IPS DF 6.9 (cell line): ENCODE data around the gene AP1G1.

Source experiments
- DNase-seq: peaks from one replicate; pipeline ENCODE4 v3.0.0-alpha.2; 2013; ENCODE audit warnings: low read depth, low spot score
- H3K27ac ChIP-seq: one replicate; pipeline ENCODE4 v1.5.1; 2013; ENCODE audit warnings: low read length, control low read depth
- H3K27me3 ChIP-seq: 2 replicates; pipeline ENCODE4 v1.6.1; 2013; ENCODE audit warnings: mild to moderate bottlenecking, low read length; ENCODE audit not compliant: control insufficient read depth, insufficient read depth
- H3K36me3 ChIP-seq: 2 replicates; pipeline ENCODE4 v1.6.1; 2013; ENCODE audit warnings: low read length; ENCODE audit not compliant: control insufficient read depth, insufficient read depth
- H3K4me1 ChIP-seq: 2 replicates; pipeline ENCODE4 v1.6.1; 2013; ENCODE audit warnings: low read length; ENCODE audit not compliant: control insufficient read depth, insufficient read depth
- H3K4me3 ChIP-seq: 2 replicates; pipeline ENCODE4 v1.5.1; 2013; ENCODE audit warnings: mild to moderate bottlenecking, low read length
- H3K9me3 ChIP-seq: 2 replicates; pipeline ENCODE4 v1.6.1; 2013; ENCODE audit warnings: low read length, inconsistent platforms; ENCODE audit not compliant: control insufficient read depth, insufficient read depth
- WGBS: extraction: QIAGEN DNeasy Blood & Tissue Kit; methylation state at CpG from one replicate; pipeline ENCODE4 v1.1.7; 2013; ENCODE audit warnings: mixed read lengths, missing lambda C conversion rate; ENCODE audit not compliant: insufficient read length, insufficient coverage; 5-methylcytosine and 5-hydroxymethylcytosine counted together

AP1G1 gene

GRCh38 chr16:71784093-71784492, 24.5 kb downstream of the AP1G1 start:
- peaks cover 3% of the 10 kb centered on the region; the same call in 1 of the 2 replicates for H3K36me3 ChIP-seq
- H3K27me3 ChIP-seq, result no peaks in the 10 kb centered on the region
- no peaks in the 10 kb centered on the region for H3K9me3 ChIP-seq
- H3K27ac ChIP-seq, result no peak overlapping the region
- WGBS, result no CpG with 5 or more reads among the region's 2 CpGs
- no peaks in the 10 kb centered on the region for H3K4me1 ChIP-seq
- no peak overlapping the region for H3K4me3 ChIP-seq
- DNase-seq, result no peak

- Histone ChIP-seq H3K27ac (no peak overlapping the region), H3K36me3 (0 out of 2 replicates have a peak, but pooled peaks cover 3% of the 10 kb centered on the region), H3K4me1 (no peaks in the 10 kb centered on the region), H3K9me3 (no peaks in the 10 kb centered on the region), H3K4me3 (no peak overlapping the region), H3K27me3 (no peaks in the 10 kb centered on the region)
- WGBS, result no CpG with 5 or more reads among the region's 3 CpGs
- no peak for DNase-seq
Measured at GRCh38 chr16:71781741-71782140, 26.9 kb downstream of the AP1G1 start.

- no CpG with 5 or more reads among the region's 6 CpGs for WGBS
- Histone ChIP-seq H3K36me3 (0 out of 2 replicates have a peak, but pooled peaks cover 3% of the 10 kb centered on the region), H3K27ac (no peak overlapping the region), H3K9me3 (no peaks in the 10 kb centered on the region), H3K4me3 (no peak overlapping the region), H3K27me3 (no peaks in the 10 kb centered on the region), H3K4me1 (no peaks in the 10 kb centered on the region)
- DNase-seq, result no peak
Measured at GRCh38 chr16:71780521-71781089, 28.0 kb downstream of the AP1G1 start.

GRCh38 chr16:71778780-71779179, 29.9 kb downstream of the AP1G1 start:
- Histone ChIP-seq H3K4me1 (no peaks in the 10 kb centered on the region), H3K27ac (no peak overlapping the region), H3K4me3 (no peak overlapping the region), H3K36me3 (0 out of 2 replicates have a peak, but pooled peaks cover 5% of the 10 kb centered on the region), H3K9me3 (no peaks in the 10 kb centered on the region), H3K27me3 (no peaks in the 10 kb centered on the region)
- WGBS, result no CpG with 5 or more reads among the region's 5 CpGs
- DNase-seq, result no peak

GRCh38 chr16:71777329-71777728, 31.3 kb downstream of the AP1G1 start:
- H3K27ac ChIP-seq, result no peak overlapping the region
- no peak for DNase-seq
- H3K27me3 ChIP-seq, result no peaks in the 10 kb centered on the region
- H3K36me3 ChIP-seq, result 0 out of 2 replicates have a peak, but pooled peaks cover 5% of the 10 kb centered on the region
- no peaks in the 10 kb centered on the region for H3K4me1 ChIP-seq
- H3K9me3 ChIP-seq, result no peaks in the 10 kb centered on the region
- H3K4me3 ChIP-seq, result no peak overlapping the region
- WGBS, result no CpG with 5 or more reads among the region's 10 CpGs

GRCh38 chr16:71775949-71776348, 32.7 kb downstream of the AP1G1 start:
- DNase-seq, result no peak
- Histone ChIP-seq H3K9me3 (no peaks in the 10 kb centered on the region), H3K27me3 (no peaks in the 10 kb centered on the region), H3K27ac (no peak overlapping the region), H3K36me3 (0 out of 2 replicates have a peak, but pooled peaks cover 5% of the 10 kb centered on the region), H3K4me3 (no peak overlapping the region), H3K4me1 (no peaks in the 10 kb centered on the region)
- WGBS, result no CpG with 5 or more reads among the region's 4 CpGs

GRCh38 chr16:71771571-71771970, 37.1 kb downstream of the AP1G1 start:
- peaks cover 2% of the 10 kb centered on the region; the same call in 1 of the 2 replicates for H3K36me3 ChIP-seq

GRCh38 chr16:71769222-71769621, 39.4 kb downstream of the AP1G1 start:
- no peak for DNase-seq
- H3K27me3 ChIP-seq, result no peaks in the 10 kb centered on the region
- H3K4me1 ChIP-seq, result no peaks in the 10 kb centered on the region
- H3K36me3 ChIP-seq, result peaks cover 2% of the 10 kb centered on the region; the same call in 1 of the 2 replicates
- WGBS, result no CpG with 5 or more reads among the region's 1 CpG
- no peaks in the 10 kb centered on the region for H3K9me3 ChIP-seq
- no peak overlapping the region for H3K4me3 ChIP-seq
- no peak overlapping the region for H3K27ac ChIP-seq

More at GRCh38 chr16:71771571-71771970, 37.1 kb downstream of the AP1G1 start:
- H3K4me1 ChIP-seq, result no peaks in the 10 kb centered on the region
- no peak overlapping the region for H3K4me3 ChIP-seq
- H3K9me3 ChIP-seq, result no peaks in the 10 kb centered on the region
- no peak overlapping the region for H3K27ac ChIP-seq
- no peak for DNase-seq
- no peaks in the 10 kb centered on the region for H3K27me3 ChIP-seq

GRCh38 chr16:71767060-71767900, 41.4 kb downstream of the AP1G1 start:
- no peaks in the 10 kb centered on the region for H3K9me3 ChIP-seq

GRCh38 chr16:71762186-71762585, 46.4 kb downstream of the AP1G1 start:
- no CpG with 5 or more reads among the region's 2 CpGs for WGBS
- H3K36me3 ChIP-seq, result peaks cover 5% of the 10 kb centered on the region; the same call in 1 of the 2 replicates

More at GRCh38 chr16:71767060-71767900, 41.4 kb downstream of the AP1G1 start:
- no peak for DNase-seq
- Histone ChIP-seq H3K4me1 (no peaks in the 10 kb centered on the region), H3K27ac (no peak overlapping the region), H3K4me3 (no peak overlapping the region), H3K36me3 (no peaks in the 10 kb centered on the region; the same call in 1 of the 2 replicates), H3K27me3 (no peaks in the 10 kb centered on the region)
- no CpG with 5 or more reads among the region's 3 CpGs for WGBS

More at GRCh38 chr16:71762186-71762585, 46.4 kb downstream of the AP1G1 start:
- H3K27ac ChIP-seq, result no peak overlapping the region
- DNase-seq, result no peak
- H3K4me1 ChIP-seq, result no peaks in the 10 kb centered on the region
- H3K4me3 ChIP-seq, result no peak overlapping the region
- no peaks in the 10 kb centered on the region for H3K27me3 ChIP-seq
- no peaks in the 10 kb centered on the region for H3K9me3 ChIP-seq
